ENCODE measurements around the gene C3orf20. TPM values are rescaled to one million over a fixed set of nuclear protein-coding genes. Genes with fewer than 3 reads are reported as not detected.

The C3orf20 gene
- total and polyA plus RNA-seq, 9 of the 15 experiments (the other 6 are each of a cell fraction or from before 2014, with no cell fraction given) = 0.04 TPM; not detected in 8

GRCh38 chr3:14761121-14761672 lies 86.3 kb downstream of the C3orf20 start (continued):
- TF ChIP-seq NRF1 (conservative IDR thresholded peaks at IDR 0.05 in 1 of 2, IDR thresholded peaks at IDR 0.05 in 1 of 2) (no peak), PCBP1 (IDR thresholded peaks at IDR 0.05; ENCODE audit: low read depth, low read length, poor library complexity, severe bottlenecking) (no peak), NR2C1 (IDR thresholded peaks at IDR 0.05) (no peak), NR2C1 (tag; IDR thresholded peaks at IDR 0.05) (no peak), ZNF830 (CRISPR knock-in tag; IDR thresholded peaks at IDR 0.05) (no peak), ARID3B (CRISPR knock-in tag; IDR thresholded peaks at IDR 0.05; ENCODE audit: borderline replicate concordance) (no peak), EZH2 (IDR thresholded peaks at IDR 0.05; ENCODE audit: borderline replicate concordance, low read depth, low read length) (no peak), MAZ (CRISPR knock-in tag; conservative IDR thresholded peaks at IDR 0.05 in 1 of 2, IDR thresholded peaks at IDR 0.05 in 1 of 2) (peak; percentile 13 to 48; a peak in 2 of 4 replicates), TEAD2 (tag; IDR thresholded peaks at IDR 0.05) (no peak), SMC3 (conservative IDR thresholded peaks at IDR 0.05; ENCODE audit: insufficient read depth, low read depth, low read length) (no peak), GTF2E2 (tag; IDR thresholded peaks at IDR 0.05) (no peak), ZC3H4 (CRISPR knock-in tag; IDR thresholded peaks at IDR 0.05; ENCODE audit: borderline replicate concordance) (no peak), ZNF175 (CRISPR knock-in tag; IDR thresholded peaks at IDR 0.05; ENCODE audit: low read depth) (peak; percentile 82), BHLHE40 (IDR thresholded peaks at IDR 0.05; ENCODE audit: low read length) (no peak), ETV6 (IDR thresholded peaks at IDR 0.05; ENCODE audit: borderline replicate concordance in 1 of 2, low read depth in 2 of 2, low read length in 1 of 2) (no peak), ETV6 (CRISPR knock-in tag; IDR thresholded peaks at IDR 0.05; ENCODE audit: borderline replicate concordance) (no peak), MYC (IDR thresholded peaks at IDR 0.05; ENCODE audit: low read depth, low read length) (no peak), MYC (CRISPR knock-in tag; IDR thresholded peaks at IDR 0.05; ENCODE audit: borderline replicate concordance, low read depth) (no peak), TEAD4 (IDR thresholded peaks at IDR 0.05; ENCODE audit: low read length) (peak; percentile 75), TEAD4 (CRISPR knock-in tag; IDR thresholded peaks at IDR 0.05; ENCODE audit: borderline replicate concordance) (no peak), TBL1XR1 (IDR thresholded peaks at IDR 0.05; ENCODE audit: low read length in 2 of 2) (no peak), ZMIZ1 (IDR thresholded peaks at IDR 0.05; ENCODE audit: low read depth in 2 of 2, low read length in 2 of 2) (peak in 1 of 2 experiments; percentile 38; a peak in 1 of 4 replicates), NFIC (IDR thresholded peaks at IDR 0.05) (peak; percentile 37; the same call in 1 of the 2 replicates), SNAPC5 (CRISPR knock-in tag; IDR thresholded peaks at IDR 0.05) (no peak), LARP7 (IDR thresholded peaks at IDR 0.05) (no peak), ZNF766 (CRISPR knock-in tag; conservative IDR thresholded peaks at IDR 0.05) (no peak)
